Activated CD8-positive, alpha-beta memory T cell treated with anti-CD3 and anti-CD28 coated beads, Interleukin-2, amount 50 U/mL, for 1 hour (primary cell): ENCODE measurements around the gene ZNF593OS.

Experiments used
- DNase-seq: peaks from one replicate; pipeline ENCODE4 v3.0.0-alpha.2; 2020; ENCODE audit errors: extremely low read depth

ZNF593OS gene

DNA sequence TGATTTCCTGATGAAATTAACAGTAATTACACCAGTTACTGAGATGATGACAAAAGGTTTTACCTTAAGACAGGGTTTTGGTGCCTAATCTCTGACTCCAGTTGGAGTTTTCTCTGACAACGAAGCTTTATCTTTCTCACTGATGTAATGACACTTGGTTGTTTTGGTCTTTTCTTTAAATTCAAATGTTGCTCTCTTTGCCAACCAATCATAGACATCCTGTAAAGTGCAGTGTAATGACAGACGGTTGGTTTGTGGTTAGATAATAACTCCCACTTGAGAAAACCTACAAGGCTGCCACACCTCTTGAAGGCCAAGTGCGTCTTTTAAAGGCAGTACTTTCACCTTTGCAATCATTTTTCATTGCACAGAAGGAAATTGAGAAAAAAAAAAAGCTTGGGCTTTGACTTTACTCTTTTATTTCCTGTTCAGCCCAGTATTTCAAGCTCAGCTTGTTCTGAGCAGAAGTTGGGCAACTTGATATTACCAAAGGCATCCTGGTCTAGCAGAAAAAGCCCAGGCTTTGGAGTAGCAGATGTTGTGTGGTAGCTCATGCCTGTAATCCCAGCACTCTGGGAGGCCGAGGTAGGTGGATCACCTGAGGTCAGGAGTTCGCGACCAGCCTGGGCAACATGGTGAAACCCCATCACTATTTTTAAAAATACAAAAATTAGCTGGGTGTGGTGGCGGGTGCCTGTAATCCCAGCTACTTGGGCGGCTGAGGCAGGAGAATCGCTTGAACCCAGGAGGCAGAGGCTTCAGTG, 45.1 kb downstream of the ZNF593OS start:
- DNase-seq, result peak; percentile 47

DNA sequence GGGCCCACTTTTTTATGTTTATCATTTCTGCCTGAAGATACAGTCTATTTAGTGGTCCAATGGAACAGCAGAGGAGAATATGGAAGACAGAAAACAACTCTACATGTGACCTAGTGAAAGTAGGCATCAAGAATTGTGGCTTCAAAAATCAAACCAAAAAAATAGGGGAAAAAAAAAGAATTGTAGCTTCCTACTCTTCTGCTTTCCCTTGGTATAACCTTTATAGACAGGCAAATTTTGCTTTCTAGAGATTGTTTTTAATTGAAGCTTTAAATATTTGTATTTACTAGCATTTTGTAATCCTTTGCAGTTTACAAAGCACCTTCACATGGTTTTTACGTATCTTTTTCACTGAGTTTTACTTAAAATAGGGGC, 45.7 kb downstream of the ZNF593OS start:
- no peak for DNase-seq

DNA sequence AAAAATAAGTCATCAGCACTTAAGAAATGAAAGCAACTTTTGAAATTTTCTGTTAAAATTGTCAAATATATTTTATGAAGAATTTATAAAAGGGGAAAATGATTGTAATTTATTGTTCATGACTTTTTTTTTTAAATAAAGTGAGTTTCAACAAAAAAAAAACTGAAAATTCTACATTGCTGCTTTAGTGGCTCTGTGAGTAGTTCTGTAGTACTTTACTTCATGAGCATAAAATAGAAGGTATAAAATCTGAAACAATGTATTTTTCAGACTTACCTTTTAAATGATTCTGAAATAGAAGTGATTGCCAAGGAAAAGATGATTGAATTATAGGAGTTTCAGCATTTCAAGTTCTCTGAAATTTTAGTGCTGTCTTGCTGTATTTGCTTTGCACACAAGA, 46.2 kb downstream of the ZNF593OS start:
- no peak for DNase-seq

DNA sequence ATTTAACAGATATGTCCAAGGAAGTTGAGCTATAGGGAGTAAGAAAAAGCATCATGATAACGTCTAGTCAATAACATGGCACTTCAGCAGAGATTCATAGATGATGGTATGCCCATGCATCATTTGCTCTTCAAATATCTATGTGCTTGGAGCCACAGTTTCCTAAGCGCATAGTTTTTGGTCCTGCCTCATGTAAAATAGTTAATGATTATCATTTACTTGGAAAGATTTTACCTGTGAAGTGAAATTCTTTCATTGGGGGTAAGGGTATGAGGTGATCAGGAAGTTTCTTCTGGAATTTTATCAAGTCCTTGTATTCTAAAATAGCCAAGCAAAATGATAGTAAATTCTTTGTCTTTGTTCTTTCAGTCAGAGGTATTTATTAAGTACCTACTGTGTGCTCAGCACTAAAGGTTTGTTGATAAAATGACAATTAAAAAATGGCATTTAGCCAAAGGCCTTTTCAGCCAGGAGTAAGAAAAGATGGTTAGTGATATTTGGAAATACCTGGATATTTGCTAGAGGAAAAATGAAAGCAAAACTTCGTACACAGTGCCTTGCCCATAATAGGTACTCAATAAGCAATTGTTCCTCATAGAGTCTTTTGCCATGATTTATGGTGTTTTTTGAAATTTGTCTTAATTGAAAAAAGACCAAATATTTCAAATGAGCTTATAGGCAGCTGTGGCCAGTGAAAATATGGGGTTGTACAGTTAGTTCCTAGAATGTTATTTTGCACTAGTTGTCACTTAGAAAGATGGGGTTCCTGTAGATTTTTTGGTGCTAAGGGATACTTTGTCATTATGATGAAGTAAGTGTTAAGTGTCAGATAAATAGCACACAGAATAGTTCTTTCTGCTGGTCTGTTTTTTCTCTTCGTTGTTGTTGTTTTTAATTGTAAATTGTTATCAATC, 47.0 kb downstream of the ZNF593OS start:
- no peak for DNase-seq

DNA sequence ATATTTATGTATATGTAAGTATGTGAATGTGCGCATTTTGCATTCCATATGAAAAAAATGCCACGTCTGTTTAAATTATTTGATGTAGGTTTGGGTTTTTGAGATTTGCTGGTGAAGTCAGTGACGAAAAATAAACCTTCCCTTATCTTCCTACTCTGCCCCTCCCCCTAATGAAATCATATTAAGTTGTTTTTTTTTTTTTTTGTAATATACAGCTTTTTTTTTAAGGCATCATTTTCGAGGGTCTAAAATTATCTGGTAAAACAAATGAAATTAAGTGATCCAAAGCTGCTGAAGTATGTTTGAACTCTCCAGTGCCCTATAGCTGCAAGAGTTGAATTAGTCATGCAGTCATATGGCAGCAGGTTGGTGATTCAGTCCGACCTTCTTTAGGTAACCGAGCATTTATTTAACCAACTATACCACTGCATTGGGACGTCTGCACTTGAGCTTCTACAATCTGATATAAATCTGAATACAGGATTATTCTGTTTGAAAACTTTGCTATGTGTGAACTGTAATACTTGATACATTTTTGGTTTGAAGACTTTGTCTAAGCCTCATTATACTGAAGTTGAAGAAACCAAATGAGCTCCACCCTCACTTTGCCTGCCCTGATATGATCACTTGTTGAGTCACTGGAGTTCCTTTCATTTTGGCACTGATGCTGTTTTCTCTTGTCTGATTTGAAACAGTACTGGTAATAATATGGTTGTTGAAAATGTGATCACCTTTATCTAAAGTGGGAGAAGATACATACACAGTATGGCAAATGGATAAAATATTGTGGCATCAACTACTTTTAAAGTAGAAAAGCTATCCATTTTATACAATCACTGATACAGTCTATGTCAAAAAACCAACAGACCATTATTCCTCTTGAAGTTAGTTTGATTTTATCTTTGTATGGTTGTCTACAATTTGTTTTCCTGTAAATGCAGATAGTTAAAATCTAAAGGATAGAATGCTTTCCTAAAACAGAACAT, 48.4 kb downstream of the ZNF593OS start:
- DNase-seq, result no peak

DNA sequence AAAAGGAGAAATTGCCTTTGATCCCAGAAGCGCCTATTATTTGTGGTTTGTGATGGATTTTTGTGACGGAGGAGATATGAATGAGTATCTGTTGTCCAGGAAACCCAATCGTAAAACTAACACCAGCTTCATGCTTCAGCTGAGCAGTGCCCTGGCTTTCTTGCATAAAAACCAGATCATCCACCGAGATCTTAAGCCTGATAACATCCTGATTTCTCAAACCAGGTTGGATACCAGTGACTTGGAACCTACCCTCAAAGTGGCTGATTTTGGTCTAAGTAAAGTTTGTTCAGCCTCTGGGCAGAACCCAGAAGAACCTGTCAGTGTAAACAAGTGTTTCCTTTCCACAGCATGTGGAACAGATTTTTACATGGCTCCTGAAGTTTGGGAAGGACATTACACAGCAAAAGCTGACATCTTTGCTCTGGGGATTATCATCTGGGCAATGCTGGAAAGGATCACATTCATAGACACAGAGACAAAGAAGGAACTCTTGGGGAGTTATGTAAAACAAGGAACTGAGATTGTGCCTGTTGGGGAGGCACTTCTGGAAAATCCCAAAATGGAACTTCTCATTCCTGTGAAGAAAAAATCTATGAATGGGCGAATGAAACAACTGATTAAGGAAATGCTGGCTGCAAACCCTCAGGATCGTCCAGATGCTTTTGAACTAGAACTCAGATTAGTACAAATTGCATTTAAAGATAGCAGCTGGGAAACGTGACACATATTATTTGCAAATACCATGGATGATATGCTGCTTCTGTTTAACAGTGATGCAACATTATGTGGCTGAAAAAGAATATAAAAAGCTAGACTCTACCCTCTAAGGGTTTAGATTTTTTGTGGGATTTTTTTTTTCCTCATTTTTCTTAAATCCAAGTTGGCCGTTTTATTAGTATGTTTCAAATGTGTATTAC, 49.5 kb downstream of the ZNF593OS start:
- DNase-seq, result no peak

DNA sequence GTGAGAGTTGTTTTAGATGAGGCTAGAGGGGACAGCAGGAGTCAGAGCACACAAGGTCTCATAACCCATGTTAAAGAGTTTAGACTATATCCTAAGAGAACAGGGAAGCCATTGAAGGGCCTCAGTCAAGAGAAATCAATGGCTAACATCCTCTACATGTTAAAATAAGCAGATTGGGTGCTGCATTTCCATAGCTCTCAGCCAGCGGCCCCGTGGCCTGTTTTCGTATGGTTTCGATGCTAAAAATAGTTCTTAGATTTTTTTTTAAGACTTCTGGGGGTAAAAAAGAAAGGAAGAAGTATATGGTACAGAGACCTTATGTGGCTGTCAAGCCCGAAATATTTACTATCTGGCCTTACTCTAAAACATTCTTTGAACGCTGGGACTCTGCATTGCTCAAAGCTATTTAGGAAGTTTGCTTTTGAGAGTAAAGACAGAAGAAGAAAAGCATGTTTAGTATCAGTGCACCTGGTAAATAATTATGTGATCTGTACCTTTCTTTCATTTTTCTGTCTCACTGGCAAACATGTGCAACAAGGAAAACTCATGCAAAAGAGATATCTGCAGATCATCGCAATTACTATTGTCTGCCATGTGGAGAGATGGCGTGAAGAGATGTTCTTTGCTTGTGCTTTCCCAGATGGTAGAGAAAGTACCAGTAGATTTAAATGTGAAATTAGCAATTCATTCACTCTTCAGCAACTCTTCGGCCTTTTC, 51.6 kb downstream of the ZNF593OS start:
- no peak for DNase-seq
